Sciatic nerve (tissue), 2 donors: Measurements from ENCODE around the gene NTM. TPM values are rescaled to one million over a fixed set of nuclear protein-coding genes. Genes with fewer than 3 reads are reported as not detected.
A peak's percentile ranks its signal among the peaks of the same experiment; 100 is the strongest.

Experiments
- ATAC-seq: fragments of 200-7000 bp; cut with Tn5 transposase; one replicate; pipeline ENCODE4 v1.9.1; 2020; ENCODE audit warnings: mild to moderate bottlenecking, moderate library complexity
- DNase-seq: peaks from one replicate; pipeline ENCODE4 v3.0.0-alpha.2; 2020; ENCODE audit warnings: low spot score
- intact Hi-C: fragments of 100-400 bp; cut with DNase I; formaldehyde crosslinking; loops from one replicate; pipeline ENCODE4 v1.14.2; 2022
- total RNA-seq: library from RNA; stranded (reverse); fragmentation: NEBNext Ultra II Directional; extraction: Animal tissue kit (Norgen Biotek cat#: 25700); gene quantifications from one replicate; pipeline ENCODE4 v1.2.1, GENCODE V29; 2021
- donor health status: DM: no; HTN: no; CAD: no.
- donor health status: DM: no; HTN: no; CAD: no.

NTM gene
- total RNA-seq, 1 donor from 2014 or later, result 19.5 TPM

DNA sequence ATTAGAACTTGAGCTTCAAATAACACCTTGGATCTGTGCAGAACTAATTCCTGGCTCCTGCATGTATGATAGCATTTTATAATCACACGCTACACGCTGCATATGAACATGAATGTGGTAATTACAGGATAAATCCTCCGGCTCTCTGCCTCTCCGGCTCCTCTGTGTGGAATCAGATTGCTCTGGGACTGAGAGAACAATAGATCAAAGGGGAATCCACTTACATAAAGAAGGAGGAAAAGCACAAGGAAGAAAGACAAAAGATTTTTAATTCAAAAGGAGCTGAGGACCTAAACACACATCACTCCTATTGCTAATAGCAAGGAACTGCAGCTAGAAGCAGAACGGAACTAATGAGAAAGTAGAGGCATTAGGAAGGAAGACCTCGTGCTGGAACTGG, 240.9 kb downstream of the NTM start:
- DNase-seq (no peak), ATAC-seq (no peak)
- intact Hi-C loops, result no loop called here

GRCh38 chr11:131612533-131612932, 242.1 kb downstream of the NTM start:
- no peak for DNase-seq
- ATAC-seq, result no peak
- intact Hi-C loops, result no loop called here

DNA sequence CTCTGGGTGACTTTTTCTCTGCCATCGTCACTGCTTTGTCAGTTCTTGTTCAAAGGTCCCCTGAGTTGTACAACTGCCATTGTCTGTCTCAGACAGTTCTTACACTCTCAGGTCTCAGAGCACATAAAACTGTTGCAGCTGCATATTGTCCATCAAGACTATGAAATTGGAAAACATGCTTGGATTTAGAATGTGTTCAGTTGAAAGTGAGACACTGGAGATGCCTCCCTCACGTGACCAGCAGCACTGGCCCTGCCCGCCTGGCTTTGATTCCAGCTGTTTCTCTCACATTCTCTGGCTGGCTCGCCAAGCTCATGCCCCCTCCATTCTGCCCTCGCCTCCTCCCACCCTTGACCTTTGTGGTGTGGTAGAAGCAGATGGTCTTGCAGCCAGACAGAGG, 244.2 kb downstream of the NTM start:
- DNase-seq (no peak), ATAC-seq (peak; percentile 20)
- intact Hi-C loops, result no loop called here

GRCh38 chr11:131615611-131616010, 245.2 kb downstream of the NTM start:
- ATAC-seq (no peak), DNase-seq (no peak)
- intact Hi-C loops, result no loop called here

DNA sequence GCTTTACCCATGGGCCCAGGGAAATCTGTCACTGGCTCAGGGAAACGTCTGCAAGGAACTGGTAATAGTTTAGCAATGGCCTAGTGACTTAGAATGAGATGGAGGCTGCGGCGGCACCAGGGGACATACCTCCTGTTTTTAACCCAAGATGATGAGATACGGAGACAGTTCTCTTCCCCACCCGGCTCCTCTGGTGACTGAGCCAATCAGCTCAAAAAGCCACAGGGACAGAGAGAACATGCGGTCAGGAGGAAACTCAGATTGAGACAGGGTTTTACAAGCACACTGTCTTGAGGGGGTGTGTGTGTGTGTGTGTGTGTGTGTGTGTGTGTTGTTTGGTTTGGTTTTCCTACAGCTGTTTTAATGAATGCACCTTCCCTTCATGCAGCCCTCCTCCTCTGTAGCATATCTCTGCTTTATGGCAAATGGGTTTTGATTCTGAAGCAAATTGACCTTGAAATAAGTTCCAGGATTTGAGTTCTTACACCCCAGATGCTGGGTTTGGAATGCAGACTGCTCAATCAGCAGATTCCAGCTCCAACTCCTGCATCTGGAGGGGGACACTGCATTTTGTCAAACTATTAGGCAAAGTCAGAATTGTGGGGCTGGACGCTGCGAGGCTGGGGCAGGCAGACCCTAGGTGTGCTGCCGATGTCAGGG, 246.2 kb downstream of the NTM start:
- DNase-seq (no peak), ATAC-seq (no peak)
- intact Hi-C loops, result no loop called here

DNA sequence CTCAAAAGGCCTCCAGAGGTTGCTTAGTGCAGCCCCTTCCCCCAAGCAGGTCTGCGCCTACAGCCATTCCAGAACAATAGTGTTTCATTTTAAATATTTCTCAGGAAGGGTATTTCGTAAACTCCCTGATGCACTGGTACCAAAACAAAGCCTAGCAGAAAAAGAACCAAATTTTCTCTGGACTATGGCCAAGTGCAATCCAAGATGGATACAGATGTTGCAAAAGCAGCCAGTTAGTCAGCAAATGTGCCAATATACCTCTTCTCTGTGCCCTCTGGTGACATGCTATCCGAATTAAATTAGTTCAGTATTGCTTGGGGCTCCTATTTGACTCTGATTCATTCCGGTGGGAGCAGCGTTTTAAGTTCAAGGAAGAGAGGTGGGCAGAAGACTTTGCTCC, 247.8 kb downstream of the NTM start:
- ATAC-seq, result no peak
- DNase-seq, result no peak
- intact Hi-C loops, result no loop called here

DNA sequence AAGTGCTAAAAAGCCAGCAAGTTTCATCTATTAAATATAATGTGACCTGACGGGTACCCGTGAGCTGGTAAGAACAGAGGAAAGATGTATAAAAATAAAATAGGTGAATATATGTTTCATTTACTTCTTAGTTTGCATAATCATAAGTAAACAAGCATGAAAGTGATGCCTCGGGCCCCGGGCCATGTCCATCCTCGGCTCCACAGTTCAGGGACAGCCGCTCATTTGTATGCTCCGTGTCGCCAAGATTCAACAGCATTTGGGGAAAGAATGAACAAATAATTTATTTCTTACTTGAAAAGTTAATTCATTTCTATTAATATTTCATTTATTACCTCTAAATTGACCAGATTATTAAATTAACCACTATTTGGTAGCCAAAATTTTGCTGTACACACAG, 251.8 kb downstream of the NTM start:
- ATAC-seq (no peak), DNase-seq (no peak)
- intact Hi-C loops, result no loop called here

DNA sequence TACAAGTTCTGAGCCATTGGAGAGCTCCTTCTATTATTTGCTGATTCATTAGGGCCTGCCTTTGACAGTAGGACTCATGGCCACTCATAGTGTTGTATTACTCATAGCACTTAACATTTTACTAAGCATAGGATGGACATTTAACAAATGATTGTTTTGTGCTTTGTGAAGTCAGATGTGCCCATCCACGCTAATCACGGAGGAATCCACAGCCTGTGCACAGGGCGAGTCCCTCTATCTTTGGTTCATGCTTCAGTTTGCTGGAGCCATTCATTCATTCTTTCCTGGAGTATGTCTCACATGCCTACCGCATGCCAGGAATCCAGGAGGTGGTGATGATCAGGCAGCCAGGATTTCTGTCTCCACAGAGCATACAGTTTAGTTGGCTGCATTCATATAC, 254.1 kb downstream of the NTM start:
- ATAC-seq (no peak), DNase-seq (no peak)
- intact Hi-C loops, result no loop called here

GRCh38 chr11:131626788-131627187, 256.4 kb downstream of the NTM start:
- DNase-seq (no peak), ATAC-seq (no peak)
- intact Hi-C loops, result no loop called here

DNA sequence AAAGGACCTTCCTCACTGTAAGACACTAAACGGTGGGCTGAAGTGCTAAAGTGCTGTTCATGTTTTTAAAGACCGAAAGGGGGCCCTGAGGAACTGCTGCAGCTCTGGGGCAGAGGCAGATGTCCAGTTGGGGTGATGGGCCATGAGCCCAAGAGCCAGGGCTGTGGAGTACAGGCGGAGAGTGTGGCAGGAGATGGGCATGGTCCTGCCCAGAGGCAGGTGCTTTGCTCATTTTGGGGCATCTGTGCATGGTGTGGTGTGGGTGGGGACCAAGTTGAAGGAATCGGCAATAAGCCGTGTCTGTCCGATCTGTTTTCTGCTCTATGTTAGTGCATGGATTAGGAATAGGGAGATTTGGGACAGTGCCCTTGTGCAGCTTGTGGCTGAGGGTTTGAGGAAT, 258.3 kb downstream of the NTM start:
- no peak for DNase-seq
- intact Hi-C loops, result no loop called here
- ATAC-seq, result no peak

DNA sequence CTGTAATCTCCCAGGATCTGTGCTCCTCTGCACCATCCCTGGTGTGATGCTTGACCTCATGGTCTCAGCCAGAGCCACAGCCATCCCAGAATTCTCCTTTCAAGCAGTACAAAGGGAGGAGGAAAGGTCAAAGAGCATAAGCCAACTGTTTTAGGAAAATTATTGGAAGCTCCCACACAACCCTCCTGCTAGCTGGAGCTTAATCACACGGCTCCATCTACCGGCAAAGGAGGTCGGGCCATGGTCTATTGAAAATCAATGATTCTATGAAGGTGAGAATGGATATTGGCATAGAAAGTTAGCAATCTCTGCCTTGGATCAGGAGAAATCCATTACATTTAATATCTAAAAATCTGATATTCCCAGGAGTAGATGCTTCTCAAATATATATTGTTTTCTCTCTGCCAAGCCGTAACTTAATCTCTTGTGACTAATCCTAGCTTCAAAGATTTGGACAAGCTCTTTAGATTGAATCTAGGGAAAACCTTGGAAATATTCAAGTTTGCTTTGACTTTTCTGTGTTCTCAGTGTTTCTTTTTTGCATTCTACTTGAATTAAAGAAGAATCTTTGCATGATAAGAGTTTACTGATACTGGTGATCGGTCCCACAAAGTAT, 259.6 kb downstream of the NTM start:
- DNase-seq (no peak), ATAC-seq (no peak)
- intact Hi-C loops, result no loop called here

GRCh38 chr11:131632971-131633370, 262.6 kb downstream of the NTM start:
- intact Hi-C loops, result no loop called here
- no peak for ATAC-seq
- DNase-seq, result no peak

- intact Hi-C loops, result no loop called here
- ATAC-seq, result no peak
- DNase-seq, result no peak
Measured at GRCh38 chr11:131633921-131634715, 263.7 kb downstream of the NTM start.

GRCh38 chr11:131637469-131638175, 267.2 kb downstream of the NTM start:
- intact Hi-C loops, result no loop called here
- DNase-seq (no peak), ATAC-seq (no peak)

GRCh38 chr11:131638889-131639288, 268.5 kb downstream of the NTM start:
- intact Hi-C loops, result no loop called here
- DNase-seq (no peak), ATAC-seq (no peak)

GRCh38 chr11:131640320-131640719, 269.9 kb downstream of the NTM start:
- ATAC-seq (no peak), DNase-seq (no peak)
- intact Hi-C loops, result no loop called here

DNA sequence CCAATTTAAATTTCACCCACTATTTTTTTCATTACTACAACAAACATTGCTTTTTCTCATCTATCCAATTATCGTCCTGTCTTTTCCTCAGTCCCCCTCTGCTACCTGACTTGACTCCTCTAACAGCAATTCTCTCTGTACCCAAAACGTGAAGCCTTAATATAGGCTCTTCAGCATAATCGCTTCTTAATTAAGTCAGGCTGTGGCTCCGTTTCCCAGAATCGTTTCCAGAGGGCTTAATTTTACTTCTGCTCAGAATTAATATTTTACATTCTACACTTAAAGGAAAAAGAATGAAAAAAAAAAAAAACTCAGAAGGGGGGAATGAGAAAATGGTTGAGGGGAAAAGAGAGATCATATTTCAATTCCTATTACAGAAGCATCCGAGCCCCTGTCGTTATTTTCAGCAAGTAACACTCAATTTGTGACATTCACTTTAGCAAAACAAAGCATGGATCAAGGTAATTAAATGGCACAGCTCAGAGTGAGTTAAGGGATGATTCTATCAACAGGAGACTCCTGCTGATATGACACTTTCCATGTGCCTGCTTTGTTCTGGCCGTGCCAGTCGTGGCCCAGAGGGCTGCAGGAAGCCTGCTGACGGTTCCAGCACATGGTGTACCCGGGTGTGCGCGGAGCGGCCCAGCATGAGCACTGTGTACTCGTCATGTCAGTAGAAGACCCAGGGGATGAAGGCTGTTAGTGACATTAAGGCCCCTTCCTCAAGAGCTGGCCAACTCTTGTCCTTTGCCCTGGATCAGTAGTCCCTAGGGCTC, 272.5 kb downstream of the NTM start:
- intact Hi-C loops, result no loop called here
- no peak for ATAC-seq
- DNase-seq, result no peak

- ATAC-seq (no peak), DNase-seq (no peak)
- intact Hi-C loops, result no loop called here
Measured at GRCh38 chr11:131644204-131644795, 273.9 kb downstream of the NTM start.

GRCh38 chr11:131645237-131645636, 274.8 kb downstream of the NTM start:
- DNase-seq (no peak), ATAC-seq (no peak)
- intact Hi-C loops, result no loop called here
